ENCODE measurements around the gene PDZK1IP1. TPM values are rescaled to one million over a fixed set of nuclear protein-coding genes. Genes with fewer than 3 reads are reported as not detected.
"Not testable (repeated sequence)": the region's sequence is repeated elsewhere in the genome, so short reads cannot be mapped to it uniquely, and the experiment has no call there.

Gene PDZK1IP1
- total and polyA plus RNA-seq, 11 donors: 0.56 to 7.1 TPM; not detected in 9

GRCh38 chr1:47164552-47164951 is 25.3 kb downstream of the PDZK1IP1 start:
- intact Hi-C loops (cut with DNase I): no loop called here
- TF ChIP-seq CTCF (IDR thresholded peaks at IDR 0.05) (no peak), POLR2A (IDR thresholded peaks at IDR 0.05) (no peak)
- DNase-seq: no peak
- no peaks in the 10 kb centered on the region for H3K36me3 ChIP-seq
- no peak overlapping the region for H3K27ac ChIP-seq
- no peak overlapping the region for H3K4me3 ChIP-seq
- ATAC-seq: no peak
- peaks cover 0 to 3% (median 0%) of the 10 kb centered on the region in 12 donors for H3K9me3 ChIP-seq
- no peaks in the 10 kb centered on the region for H3K4me1 ChIP-seq
- H3K27me3 ChIP-seq: peaks cover 0 to 10% (median 0%) of the 10 kb centered on the region in 9 donors

GRCh38 chr1:47161298-47162040 is 28.4 kb downstream of the PDZK1IP1 start:
- no peak for ATAC-seq
- DNase-seq: no peak
- H3K36me3 ChIP-seq: no peaks in the 10 kb centered on the region
- H3K4me1 ChIP-seq: no peaks in the 10 kb centered on the region
- H3K4me3 ChIP-seq: no peak overlapping the region
- peaks cover 0 to 3% (median 0%) of the 10 kb centered on the region in 12 donors for H3K9me3 ChIP-seq
- 61 to 71% (median 70%) methylated on average over 4 to 5 of the region's 5 CpGs for WGBS, 4 donors
- H3K27ac ChIP-seq: no peak overlapping the region
- TF ChIP-seq POLR2A (IDR thresholded peaks at IDR 0.05) (no peak), CTCF (IDR thresholded peaks at IDR 0.05) (no peak)
- intact Hi-C loops (cut with DNase I): no loop called here
- peaks cover 0 to 10% (median 0%) of the 10 kb centered on the region in 9 donors for H3K27me3 ChIP-seq

- no peak for ATAC-seq
- H3K36me3 ChIP-seq: no peaks in the 10 kb centered on the region
- H3K27me3 ChIP-seq: peaks cover 0 to 10% (median 0%) of the 10 kb centered on the region in 9 donors
- no peak overlapping the region for H3K27ac ChIP-seq
- peaks cover 0 to 3% (median 0%) of the 10 kb centered on the region in 12 donors for H3K9me3 ChIP-seq
- TF ChIP-seq CTCF (IDR thresholded peaks at IDR 0.05) (no peak), POLR2A (IDR thresholded peaks at IDR 0.05) (no peak)
- intact Hi-C loops (cut with DNase I): no loop called here
- DNase-seq: no peak
- H3K4me3 ChIP-seq: no peak overlapping the region
- no peaks in the 10 kb centered on the region for H3K4me1 ChIP-seq
Observed at GRCh38 chr1:47160716-47161115, 29.1 kb downstream of the PDZK1IP1 start.

GRCh38 chr1:47157957-47158356 is 31.9 kb downstream of the PDZK1IP1 start:
- intact Hi-C loops (cut with DNase I); H3K36me3 ChIP-seq; H3K27ac ChIP-seq; H3K4me3 ChIP-seq; ATAC-seq; H3K27me3 ChIP-seq; DNase-seq; H3K4me1 ChIP-seq: not testable (repeated sequence)
- H3K9me3 ChIP-seq: peaks cover 0 to 13% (median 3%) of the 10 kb centered on the region in 12 donors
- WGBS, 4 donors: 48 to 83% (median 70%) methylated on average over 3 of the region's 3 CpGs

- DNase-seq; ATAC-seq; intact Hi-C loops (cut with DNase I): not testable (repeated sequence)
Observed at GRCh38 chr1:47156457-47156856, 33.4 kb downstream of the PDZK1IP1 start.

GRCh38 chr1:47149162-47149561 is 40.7 kb downstream of the PDZK1IP1 start:
- H3K36me3 ChIP-seq; H3K27ac ChIP-seq; intact Hi-C loops (cut with DNase I); H3K9me3 ChIP-seq; H3K4me3 ChIP-seq; ATAC-seq; H3K4me1 ChIP-seq; DNase-seq: not testable (repeated sequence)
- H3K27me3 ChIP-seq: peaks cover 0 to 18% (median 0%) of the 10 kb centered on the region in 9 donors
- 30 to 41% (median 40%) methylated on average over 7 to 9 of the region's 9 CpGs for WGBS, 4 donors

More at GRCh38 chr1:47156457-47156856, 33.4 kb downstream of the PDZK1IP1 start:
- not testable (repeated sequence) for H3K27ac ChIP-seq, H3K4me3 ChIP-seq, H3K36me3 ChIP-seq, H3K4me1 ChIP-seq, H3K27me3 ChIP-seq
- peaks cover 0 to 13% (median 3%) of the 10 kb centered on the region in 12 donors for H3K9me3 ChIP-seq

Measured in heart left ventricle (tissue), 16 donors.